Cardiac muscle cell (in vitro differentiated cells and primary cell): ENCODE results near the gene TMX1. TPM values are rescaled to one million over a fixed set of nuclear protein-coding genes. Genes with fewer than 3 reads are reported as not detected.
A peak's percentile ranks its signal among the peaks of the same experiment; 100 is the strongest.

Experiments
- DNase-seq, 2 donors: peaks; one replicate each; pipeline versions ENCODE4 v3.0.0 to v3.0.0-alpha.2; 2010 to 2017; ENCODE audit warnings: low read depth in 1 of 2, low spot score in 1 of 2
- H3K27ac ChIP-seq: fragments of 200-600 bp; sonication (generic); 2 replicates; pipeline ENCODE4 v1.5.1; 2016
- H3K27me3 ChIP-seq: fragments of 200-600 bp; sonication (generic); 2 replicates; pipeline ENCODE4 v1.6.0; 2016; ENCODE audit warnings: control low read depth
- H3K36me3 ChIP-seq: fragments of 200-600 bp; sonication (generic); 2 replicates; pipeline ENCODE4 v1.5.1; 2016; ENCODE audit warnings: control low read depth
- H3K4me1 ChIP-seq: fragments of 200-600 bp; sonication (generic); 2 replicates; pipeline ENCODE4 v1.8.1; 2017; ENCODE audit warnings: low read depth, mild to moderate bottlenecking, mixed run types
- H3K4me3 ChIP-seq: fragments of 200-600 bp; sonication (generic); 2 replicates; pipeline ENCODE4 v1.5.1; 2016; ENCODE audit warnings: mild to moderate bottlenecking
- H3K9me3 ChIP-seq: fragments of 200-600 bp; sonication (generic); 2 replicates; pipeline ENCODE4 v1.5.1; 2017; ENCODE audit warnings: low read depth, mild to moderate bottlenecking, control low read depth
- polyA plus RNA-seq: library from polyadenylated mRNA; unstranded; fragments of >200 nt; fragmentation: Nextera tagmentation; extraction: Ambion mirVana; gene quantifications from 2 replicates; pipeline ENCODE4 v1.2.1, GENCODE V29; 2016
- total RNA-seq: library from RNA; depleted of rRNA; stranded (reverse); fragments of >200 nt; gene quantifications from 2 replicates; pipeline ENCODE4 v1.2.3, GENCODE V29; 2016
- TF ChIP-seq, protein P1 (sequence below): IDR thresholded peaks from 2 replicates; pipeline ENCODE4 v1.5.1; 2012; ENCODE audit warnings: low read depth, mild to moderate bottlenecking, low read length

The TMX1 gene
- total and polyA plus RNA-seq, 2 experiments from 2014 or later = 11.9 to 25.3 TPM

DNA sequence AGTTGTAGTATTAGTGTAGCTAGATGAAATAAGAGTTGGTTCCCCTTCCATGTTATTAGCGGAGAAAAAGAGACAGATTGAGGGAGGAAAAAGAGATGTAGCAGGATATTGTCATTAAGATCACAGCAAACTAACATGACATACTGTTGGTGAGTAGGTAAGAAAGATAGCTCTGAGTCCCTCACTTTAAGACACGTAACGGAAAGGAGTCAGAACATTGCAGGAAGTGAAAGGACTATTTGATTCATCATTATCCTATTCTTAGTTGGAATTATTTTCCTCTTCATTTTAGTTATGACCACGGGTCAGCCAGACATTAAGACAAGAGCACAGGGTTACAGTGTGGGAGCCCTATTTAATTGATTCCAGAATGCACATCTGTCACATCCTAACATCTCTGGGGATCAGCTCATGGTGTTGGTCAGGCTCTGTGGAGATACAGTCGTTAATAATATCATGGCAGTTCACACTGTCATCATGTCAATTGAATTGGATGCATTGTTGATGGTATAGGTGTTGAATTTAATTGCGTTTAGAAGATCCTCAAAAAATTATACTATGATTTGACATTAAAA, 55.0 kb downstream of the TMX1 start:
- H3K4me1 ChIP-seq = no peaks in the 10 kb centered on the region
- H3K9me3 ChIP-seq = no peaks in the 10 kb centered on the region
- no peak overlapping the region for H3K4me3 ChIP-seq
- DNase-seq = no peak
- H3K36me3 ChIP-seq = no peaks in the 10 kb centered on the region
- no peak overlapping the region for H3K27ac ChIP-seq
- TF ChIP-seq, protein P1, sequence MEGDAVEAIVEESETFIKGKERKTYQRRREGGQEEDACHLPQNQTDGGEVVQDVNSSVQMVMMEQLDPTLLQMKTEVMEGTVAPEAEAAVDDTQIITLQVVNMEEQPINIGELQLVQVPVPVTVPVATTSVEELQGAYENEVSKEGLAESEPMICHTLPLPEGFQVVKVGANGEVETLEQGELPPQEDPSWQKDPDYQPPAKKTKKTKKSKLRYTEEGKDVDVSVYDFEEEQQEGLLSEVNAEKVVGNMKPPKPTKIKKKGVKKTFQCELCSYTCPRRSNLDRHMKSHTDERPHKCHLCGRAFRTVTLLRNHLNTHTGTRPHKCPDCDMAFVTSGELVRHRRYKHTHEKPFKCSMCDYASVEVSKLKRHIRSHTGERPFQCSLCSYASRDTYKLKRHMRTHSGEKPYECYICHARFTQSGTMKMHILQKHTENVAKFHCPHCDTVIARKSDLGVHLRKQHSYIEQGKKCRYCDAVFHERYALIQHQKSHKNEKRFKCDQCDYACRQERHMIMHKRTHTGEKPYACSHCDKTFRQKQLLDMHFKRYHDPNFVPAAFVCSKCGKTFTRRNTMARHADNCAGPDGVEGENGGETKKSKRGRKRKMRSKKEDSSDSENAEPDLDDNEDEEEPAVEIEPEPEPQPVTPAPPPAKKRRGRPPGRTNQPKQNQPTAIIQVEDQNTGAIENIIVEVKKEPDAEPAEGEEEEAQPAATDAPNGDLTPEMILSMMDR = no peak
- no peaks in the 10 kb centered on the region for H3K27me3 ChIP-seq

- H3K4me3 ChIP-seq = no peak overlapping the region
- no peak overlapping the region for H3K27ac ChIP-seq
- TF ChIP-seq, protein P1 = no peak
- DNase-seq = no peak
- H3K4me1 ChIP-seq = no peaks in the 10 kb centered on the region
- no peaks in the 10 kb centered on the region for H3K27me3 ChIP-seq
- H3K36me3 ChIP-seq = no peaks in the 10 kb centered on the region
- no peaks in the 10 kb centered on the region for H3K9me3 ChIP-seq
Observed at GRCh38 chr14:51295646-51296263, 55.7 kb downstream of the TMX1 start.

DNA sequence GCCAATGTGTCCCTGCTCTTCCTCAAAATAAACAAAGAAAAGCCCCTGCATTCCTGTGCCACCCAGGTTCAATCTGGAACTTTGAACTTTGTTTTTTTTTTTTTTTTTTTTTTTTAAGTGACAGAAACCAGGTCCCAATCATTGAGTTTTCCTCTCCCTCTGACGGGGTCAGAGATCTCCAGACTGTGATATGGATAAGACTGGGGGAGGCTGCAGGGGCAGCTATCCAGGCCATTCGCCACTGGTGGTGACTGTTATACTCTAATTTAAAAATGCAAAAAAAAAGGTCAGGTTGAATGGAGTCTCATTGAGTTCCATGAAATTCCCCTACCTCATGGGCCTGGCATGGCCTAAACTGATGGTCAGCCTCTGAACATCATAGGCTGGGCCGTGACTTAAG, 57.0 kb downstream of the TMX1 start:
- Histone ChIP-seq H3K27ac (no peak overlapping the region), H3K4me3 (no peak overlapping the region), H3K4me1 (peaks cover 12% of the 10 kb centered on the region), H3K36me3 (no peaks in the 10 kb centered on the region), H3K9me3 (no peaks in the 10 kb centered on the region), H3K27me3 (no peaks in the 10 kb centered on the region)
- no peak for DNase-seq
- TF ChIP-seq, protein P1 = no peak

- TF ChIP-seq, protein P1 = no peak
- no peaks in the 10 kb centered on the region for H3K27me3 ChIP-seq
- no peaks in the 10 kb centered on the region for H3K9me3 ChIP-seq
- no peak for DNase-seq
- peaks cover 21% of the 10 kb centered on the region for H3K4me1 ChIP-seq
- no peak overlapping the region for H3K4me3 ChIP-seq
- no peak overlapping the region for H3K27ac ChIP-seq
- no peaks in the 10 kb centered on the region for H3K36me3 ChIP-seq
Observed at GRCh38 chr14:51298895-51299294, 58.8 kb downstream of the TMX1 start.

GRCh38 chr14:51302295-51303030, 62.4 kb downstream of the TMX1 start:
- Histone ChIP-seq H3K36me3 (no peaks in the 10 kb centered on the region), H3K4me3 (no peak overlapping the region), H3K9me3 (no peaks in the 10 kb centered on the region), H3K4me1 (peaks cover 27% of the 10 kb centered on the region), H3K27me3 (no peaks in the 10 kb centered on the region), H3K27ac (no peak overlapping the region)
- TF ChIP-seq, protein P1 = no peak
- DNase-seq = peak in 1 of 2 donors; percentile 47
